H54 (cell line): ENCODE data around the gene BACE2.

ENCODE experiments used
- DNase-seq: peaks from one replicate; pipeline ENCODE4 v3.0.0; 2011; ENCODE audit warnings: low spot score, mixed read lengths; ENCODE audit not compliant: insufficient read length
- FAIRE-seq: peaks from 3 replicates; lab custom pipeline; 2011; peaks lifted over from hg19 to GRCh38; lab: Jason Lieb, UNC
- POLR2A ChIP-seq: IDR thresholded peaks from 2 replicates; pipeline ENCODE4 v1.6.1; 2011; ENCODE audit warnings: low read depth, mild to moderate bottlenecking, low read length

BACE2 gene

DNA sequence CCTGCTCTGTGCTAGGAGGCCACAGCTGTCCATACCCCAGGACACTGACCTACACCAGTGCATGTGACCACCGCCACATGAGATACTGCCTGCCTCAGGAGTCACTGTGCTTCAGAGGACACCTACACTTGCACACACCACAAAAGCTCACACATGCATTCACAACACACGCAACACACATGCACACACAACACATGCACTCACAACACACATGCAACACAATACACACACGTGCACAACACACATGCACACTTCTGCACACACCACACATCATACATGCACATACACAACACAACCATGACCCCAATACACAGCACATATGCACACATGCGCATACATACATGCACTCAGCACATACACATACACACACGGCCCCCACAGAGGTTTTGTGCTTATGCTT lies 28.7 kb upstream of the BACE2 start:
- FAIRE-seq, result no peak
- no peak for DNase-seq
- no peak for TF ChIP-seq POLR2A

DNA sequence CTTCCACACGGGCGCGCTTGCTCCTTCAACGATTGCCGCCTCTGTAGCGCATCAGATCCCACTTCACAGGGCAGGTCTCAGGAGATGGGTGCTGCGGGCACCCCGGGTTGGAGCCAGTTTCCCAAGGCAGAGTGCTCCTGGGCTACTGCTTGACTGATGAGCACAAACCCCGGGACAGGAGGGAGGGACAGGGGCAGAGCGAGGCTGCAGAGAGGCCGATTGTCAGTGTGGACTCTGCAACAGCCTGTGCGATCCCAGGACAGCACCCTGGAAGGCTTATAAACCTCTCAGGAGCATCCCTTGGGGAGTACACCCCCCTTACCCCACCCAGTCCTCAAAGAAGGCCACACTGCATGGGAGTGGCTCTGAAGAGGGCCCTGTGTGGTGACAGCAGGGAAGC lies 28.0 kb upstream of the BACE2 start:
- FAIRE-seq, result no peak
- no peak for DNase-seq
- TF ChIP-seq POLR2A, result no peak

DNA sequence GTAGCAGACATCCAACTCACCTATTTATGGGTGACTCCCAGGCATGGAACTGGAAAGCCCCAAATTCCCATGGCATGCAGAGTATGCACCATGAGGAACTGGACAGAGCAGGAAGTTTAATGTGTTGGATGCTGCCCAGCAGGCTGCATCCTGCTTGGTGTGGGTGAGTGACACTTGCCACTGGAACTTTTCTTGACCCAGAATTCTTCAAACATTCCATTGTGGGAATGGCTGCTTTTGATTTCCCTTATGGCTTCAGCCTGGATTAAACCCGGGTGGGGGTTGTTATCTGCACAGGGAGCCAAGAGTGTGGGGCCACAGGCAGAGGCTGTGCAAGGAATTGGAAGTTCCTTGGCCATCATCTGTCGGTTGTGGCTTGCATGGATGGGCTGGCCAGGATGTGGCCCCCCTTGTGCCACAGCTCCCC lies 26.9 kb upstream of the BACE2 start:
- TF ChIP-seq POLR2A, result 0 out of 2 replicates have a peak, but pooled peaks have one; percentile 13
- DNase-seq (no peak), FAIRE-seq (no peak)

DNA sequence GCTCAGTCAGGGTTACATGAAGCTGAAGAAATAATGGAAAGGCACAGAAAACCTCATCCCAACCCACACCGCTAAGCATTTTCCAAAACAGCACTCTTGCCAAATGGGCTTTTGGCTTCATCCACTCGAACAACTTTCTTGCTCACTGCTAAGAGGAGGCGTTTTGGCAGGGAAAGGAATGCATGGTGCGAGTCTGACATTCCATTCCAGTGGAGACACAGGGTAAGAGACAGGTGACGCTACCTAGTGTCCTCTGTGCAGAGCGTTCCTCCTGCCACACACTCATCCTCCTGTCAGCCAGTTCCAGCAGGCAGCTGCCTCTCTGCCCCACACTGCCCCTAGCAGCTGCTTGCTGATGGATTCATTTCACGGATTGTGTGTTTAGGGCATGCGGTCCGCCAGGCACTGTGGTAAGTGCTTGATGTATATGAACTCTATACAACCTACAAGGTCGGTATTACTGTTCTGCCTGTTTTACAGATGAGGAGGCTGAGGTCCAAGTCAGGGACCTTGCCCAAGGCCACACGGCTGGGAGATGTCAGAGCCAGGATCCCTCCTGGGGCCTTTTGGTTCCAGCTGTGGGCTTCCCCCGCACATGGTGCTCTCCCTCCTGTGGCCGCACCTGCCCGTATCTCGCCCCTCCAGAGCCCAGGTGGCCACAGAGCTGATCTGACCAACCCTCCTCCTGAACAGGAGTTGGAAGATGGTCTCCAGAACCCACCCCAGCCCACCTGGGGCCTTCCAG lies 25.7 kb upstream of the BACE2 start:
- no peak for TF ChIP-seq POLR2A
- FAIRE-seq (no peak), DNase-seq (no peak)

DNA sequence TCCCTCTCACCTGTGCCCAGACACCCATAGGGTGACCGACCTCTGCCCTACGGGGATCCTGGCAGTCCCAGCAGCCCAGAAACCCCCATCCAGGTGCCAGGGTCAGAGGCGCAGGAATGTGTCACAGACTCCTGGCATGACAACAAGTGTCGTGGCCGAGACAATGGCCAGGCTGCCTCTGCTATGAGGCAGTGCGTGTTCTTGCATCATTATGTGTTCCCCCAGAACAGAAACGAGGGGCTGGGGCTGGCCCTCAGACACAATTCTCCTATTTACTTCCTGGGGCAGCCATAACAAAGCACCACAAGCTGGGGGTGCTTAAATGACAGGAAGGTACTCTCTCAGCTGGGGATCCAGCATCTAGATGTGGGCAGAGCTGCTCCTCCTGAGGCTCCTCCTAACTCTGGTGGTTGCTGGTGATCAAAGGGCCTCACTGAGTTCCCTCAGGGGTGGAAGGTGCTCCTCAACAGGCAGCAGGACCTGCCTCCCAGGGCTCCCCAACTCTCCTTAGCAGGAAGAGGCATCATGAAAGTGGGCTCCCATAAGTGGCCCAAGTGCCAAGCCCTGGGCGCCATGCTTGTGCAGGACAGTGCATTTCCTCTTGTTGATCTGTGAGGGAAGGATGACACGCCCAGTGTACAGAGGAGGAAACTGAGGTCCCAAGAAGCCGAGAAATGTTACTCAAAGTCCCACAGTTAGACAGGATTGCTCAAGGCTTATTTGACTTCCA lies 24.2 kb upstream of the BACE2 start:
- no peak for TF ChIP-seq POLR2A
- DNase-seq (no peak), FAIRE-seq (no peak)

DNA sequence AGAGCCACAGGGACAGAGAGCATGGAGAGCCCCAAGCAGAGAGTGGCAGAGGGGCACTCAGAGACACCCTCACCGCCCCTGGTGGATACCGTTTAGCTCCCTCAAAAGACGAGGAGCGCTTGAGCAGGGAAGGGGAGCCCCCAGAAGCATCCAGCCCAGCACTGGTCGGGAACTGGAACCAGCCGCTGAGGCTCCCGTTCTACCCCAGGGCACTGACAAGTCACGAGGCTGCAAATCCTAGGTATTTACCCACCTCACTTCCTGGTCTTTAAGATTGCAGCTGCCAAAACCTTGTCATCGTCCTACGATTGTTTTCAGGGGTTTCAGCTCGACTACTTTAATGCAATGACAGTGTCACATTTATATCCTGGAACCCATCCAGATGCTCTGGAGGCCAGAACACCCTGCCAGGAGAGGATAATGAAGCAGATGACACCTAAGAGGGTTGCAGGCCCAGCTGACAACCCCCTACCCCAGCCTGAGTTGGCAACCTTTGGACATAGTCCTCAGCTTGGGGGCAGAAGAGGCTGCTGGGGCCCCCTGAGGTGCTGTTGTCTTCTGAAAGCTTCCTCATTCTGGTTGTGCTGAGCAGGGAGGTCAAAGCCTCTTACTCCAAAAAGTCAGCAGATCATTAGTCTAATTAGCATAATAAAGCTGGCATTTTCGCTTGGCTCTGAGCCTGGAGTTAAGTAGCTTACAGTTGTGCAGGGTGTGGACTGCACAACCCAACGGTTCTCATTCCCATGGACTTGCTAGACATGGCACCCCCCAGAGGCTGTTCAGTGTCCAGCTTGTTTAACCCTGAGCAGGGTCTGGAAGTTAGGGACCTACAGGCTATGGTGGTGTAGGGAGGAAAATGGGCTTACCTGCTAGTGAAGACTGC lies 20.6 kb upstream of the BACE2 start:
- TF ChIP-seq POLR2A, result no peak
- DNase-seq (no peak), FAIRE-seq (no peak)

DNA sequence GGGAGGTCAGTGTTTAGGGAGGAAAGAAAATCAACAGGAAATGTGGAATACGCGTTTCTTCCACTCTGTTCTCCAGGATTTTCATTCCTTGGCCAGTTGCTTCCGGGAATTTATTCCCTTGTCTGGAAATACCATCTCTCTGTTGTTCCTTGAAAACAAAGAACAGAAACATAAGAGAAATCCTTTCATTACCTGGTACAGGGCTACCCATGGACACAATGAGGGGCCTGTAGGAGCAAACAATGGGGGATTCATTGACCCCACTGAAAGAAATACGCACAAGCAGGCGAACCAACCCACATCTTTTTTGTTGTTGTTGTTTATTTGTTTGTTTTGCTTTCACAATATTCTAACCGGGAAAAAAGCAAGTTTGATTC lies 20.0 kb upstream of the BACE2 start:
- no peak for FAIRE-seq
- no peak for DNase-seq

DNA sequence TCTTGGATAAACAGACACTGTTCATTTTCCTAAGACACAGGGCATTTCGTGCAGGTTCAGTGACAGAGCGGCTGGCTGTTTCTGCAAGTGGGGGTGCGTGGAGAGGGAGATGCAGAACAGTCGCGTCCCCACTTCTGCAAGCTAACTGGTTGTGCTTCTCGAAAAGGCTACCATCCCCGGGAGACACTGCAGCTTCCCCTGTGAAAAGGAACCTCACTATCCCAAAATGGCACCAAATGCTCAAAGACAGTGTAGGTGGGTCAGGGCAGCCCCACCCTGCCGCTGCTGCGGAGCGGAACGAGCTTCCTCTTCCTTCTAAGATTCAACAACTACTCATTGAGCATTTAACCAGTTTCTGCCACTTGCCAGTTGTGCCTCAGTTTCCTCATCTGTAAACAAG lies 19.2 kb upstream of the BACE2 start:
- DNase-seq, result no peak
- FAIRE-seq, result no peak
- no peak for TF ChIP-seq POLR2A

More for the DNA sequence above, 20.0 kb upstream of the BACE2 start:
- no peak for TF ChIP-seq POLR2A

DNA sequence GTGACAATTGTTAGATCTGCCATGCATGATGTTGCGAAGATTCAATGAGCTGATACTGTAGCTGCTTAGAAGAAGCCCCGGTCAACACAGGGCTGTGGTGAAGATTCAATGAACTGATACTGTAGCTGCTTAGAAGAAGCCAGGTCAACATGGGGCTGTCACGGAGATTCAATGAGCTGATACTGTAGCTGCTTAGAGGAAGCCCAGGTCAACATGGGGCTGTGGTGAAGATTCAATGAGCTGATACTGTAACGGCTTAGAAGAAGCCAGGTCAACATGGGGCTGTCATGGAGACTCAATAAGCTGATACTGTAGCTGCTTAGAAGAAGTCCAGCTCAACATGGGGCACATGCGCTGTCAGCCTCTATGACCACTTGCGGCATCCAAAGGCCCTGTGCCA lies 18.8 kb upstream of the BACE2 start:
- FAIRE-seq (no peak), DNase-seq (no peak)
- TF ChIP-seq POLR2A, result no peak

DNA sequence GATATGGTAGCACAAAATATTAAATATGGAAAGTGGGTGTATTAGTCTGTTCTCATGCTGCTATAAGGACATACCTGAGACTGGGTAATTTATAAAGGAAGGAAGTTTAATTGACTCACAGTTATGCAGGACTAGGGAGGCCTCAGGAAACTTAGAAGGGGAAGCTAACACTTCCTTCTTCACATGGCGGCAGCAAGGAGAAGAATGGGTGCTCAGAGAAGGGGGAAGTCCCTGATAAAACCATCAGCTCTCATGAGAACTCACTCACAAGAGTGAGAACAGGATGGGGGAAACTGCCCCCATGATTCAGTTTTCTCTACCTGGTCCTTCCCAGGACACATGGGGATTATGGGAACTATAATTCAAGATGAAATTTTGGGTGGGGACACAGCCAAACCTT lies 15.8 kb upstream of the BACE2 start:
- FAIRE-seq, result no peak
- DNase-seq, result no peak

DNA sequence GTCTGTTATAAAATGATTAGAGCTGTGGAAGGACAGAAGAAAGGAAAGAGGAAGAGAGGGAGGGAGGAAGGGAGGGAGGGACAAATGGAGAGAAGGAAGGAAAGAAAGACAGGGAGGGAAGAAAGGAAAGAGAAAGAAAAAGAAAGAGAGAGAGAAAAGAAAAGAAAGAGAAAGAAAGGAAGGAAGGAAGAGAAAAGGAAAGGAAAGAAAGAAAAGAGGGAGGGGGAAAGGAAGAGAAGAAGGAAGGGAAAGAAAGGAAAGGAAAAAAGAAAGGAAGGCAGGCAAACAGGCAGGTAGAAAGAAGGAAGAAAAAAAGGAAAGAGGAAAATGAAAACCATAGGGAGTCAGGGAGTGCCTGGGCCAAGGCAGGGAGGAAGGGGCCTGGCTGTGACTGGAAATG lies 14.5 kb upstream of the BACE2 start:
- DNase-seq, result no peak
- TF ChIP-seq POLR2A, result no peak
- FAIRE-seq, result no peak

More for the DNA sequence above, 15.8 kb upstream of the BACE2 start:
- no peak for TF ChIP-seq POLR2A

DNA sequence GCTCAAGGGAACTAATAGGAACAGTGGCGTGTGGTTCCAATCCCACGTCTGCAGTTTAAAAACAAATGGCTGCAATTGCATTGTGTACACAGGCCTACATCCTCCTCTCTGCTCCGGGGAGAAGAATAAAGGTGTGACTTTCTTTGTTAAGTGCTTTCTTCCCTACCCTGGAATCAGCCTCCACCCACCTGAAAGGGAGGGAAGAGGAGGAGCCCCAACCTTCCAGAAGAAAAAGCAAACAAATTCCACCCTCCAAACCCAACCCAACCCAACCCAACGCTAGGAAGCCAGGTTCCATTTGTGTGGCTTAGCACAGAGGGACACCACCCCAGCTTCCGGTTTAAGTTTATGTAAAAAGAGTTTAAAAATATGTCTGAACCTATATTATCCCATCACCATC lies 11.8 kb upstream of the BACE2 start:
- FAIRE-seq (no peak), DNase-seq (no peak)
- TF ChIP-seq POLR2A, result no peak

DNA sequence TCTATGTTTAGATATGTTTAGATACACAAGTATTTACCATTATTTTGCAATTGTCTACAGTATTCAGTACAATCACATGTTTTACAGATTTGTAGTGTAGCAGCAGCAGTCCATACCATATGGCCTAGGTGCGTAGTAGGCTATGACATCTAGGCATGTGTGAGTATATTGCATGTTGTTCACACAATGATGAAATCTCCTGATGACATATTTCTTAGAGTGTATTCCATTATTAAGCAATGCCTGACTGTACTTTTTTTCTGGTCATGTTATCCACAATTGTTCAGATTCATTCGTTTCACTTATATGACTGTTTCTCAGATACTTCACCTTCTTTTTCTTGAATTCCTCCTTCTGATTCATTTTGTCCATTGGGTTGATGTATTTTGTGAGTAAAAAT lies 9.9 kb upstream of the BACE2 start:
- TF ChIP-seq POLR2A, result no peak
- FAIRE-seq, result no peak
- no peak for DNase-seq

DNA sequence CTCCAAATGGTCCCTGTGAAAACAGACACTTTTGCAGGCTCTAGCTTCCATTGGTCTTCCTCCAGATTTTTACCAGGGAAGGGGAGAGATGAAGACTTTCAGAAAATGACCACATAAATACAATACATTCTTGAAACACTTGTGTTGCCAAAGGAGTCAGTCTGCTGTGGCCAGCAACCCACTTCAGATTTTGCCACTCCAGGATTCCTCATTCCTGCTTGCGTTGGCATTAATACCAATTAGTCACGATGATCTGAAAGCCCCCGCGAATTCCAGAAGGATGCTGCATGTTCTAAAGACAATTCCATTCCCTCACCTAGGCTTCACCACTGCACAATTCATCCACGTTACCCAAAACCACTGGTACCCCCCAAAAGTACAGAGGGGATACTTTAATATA lies 7.9 kb upstream of the BACE2 start:
- no peak for FAIRE-seq
- DNase-seq, result no peak
- no peak for TF ChIP-seq POLR2A

DNA sequence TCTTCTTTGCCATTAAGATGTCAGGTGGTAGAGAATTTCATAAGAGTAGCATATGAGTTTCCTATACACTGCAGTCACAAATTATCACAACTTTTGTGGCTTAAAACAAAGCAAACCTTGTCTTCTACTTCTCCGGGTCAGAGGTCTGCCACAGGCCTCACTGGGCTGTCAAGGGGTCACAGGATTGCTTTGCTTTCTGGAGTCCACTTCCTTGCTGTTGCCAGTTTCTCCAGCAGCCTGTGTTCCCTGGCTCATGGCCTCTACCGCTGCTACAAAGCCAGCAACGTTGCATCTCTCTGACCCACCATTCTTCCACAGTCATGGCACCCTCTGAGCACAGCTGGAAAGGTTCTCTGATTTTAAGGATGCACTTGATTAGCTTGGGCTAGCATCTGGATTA lies 6.5 kb upstream of the BACE2 start:
- no peak for DNase-seq
- TF ChIP-seq POLR2A, result no peak
- FAIRE-seq, result no peak
